PFSK-1 (cell line): ENCODE data around the gene NTM.

ENCODE experiments used
- FOXP2 ChIP-seq: optimal IDR thresholded peaks from 2 replicates; pipeline ENCODE3; 2011; ENCODE audit warnings: borderline replicate concordance, control low read depth, inconsistent platforms; ENCODE audit not compliant: insufficient read depth; ENCODE audit errors: extremely low read length, extremely low read depth
- POLR2AphosphoS5 ChIP-seq: IDR thresholded peaks from 2 replicates; pipeline ENCODE4 v1.6.1; 2012; ENCODE audit warnings: low read depth, mild to moderate bottlenecking, control low read depth, low read length, moderate library complexity
- REST ChIP-seq, 2 experiments: IDR thresholded peaks; 2 replicates each; pipeline versions ENCODE4 v1.6.1 to v1.8.0; 2011 to 2012; ENCODE audit warnings: low read depth in 2 of 2, low read length in 2 of 2, control low read depth in 1 of 2, inconsistent platforms in 1 of 2, mild to moderate bottlenecking in 1 of 2, moderate library complexity in 1 of 2; ENCODE audit not compliant: insufficient read depth in 1 of 2
- SIN3A ChIP-seq: IDR thresholded peaks from 2 replicates; pipeline ENCODE4 v1.6.1; 2012; ENCODE audit warnings: mild to moderate bottlenecking, low read length, moderate library complexity, borderline replicate concordance; ENCODE audit not compliant: insufficient read depth
- TAF1 ChIP-seq: IDR thresholded peaks from 2 replicates; pipeline ENCODE4 v1.6.1; 2012; ENCODE audit warnings: low read length, control low read depth, borderline replicate concordance; ENCODE audit not compliant: insufficient read depth

NTM gene

GRCh38 chr11:131356206-131356605 lies 14.2 kb upstream of the NTM start:
- no peak for TF ChIP-seq POLR2AphosphoS5
- no peak for TF ChIP-seq REST (IDR thresholded peaks at IDR 0.05; ENCODE audit: insufficient read depth in 1 of 2, low read depth in 2 of 2, low read length in 2 of 2)
- no peak for TF ChIP-seq TAF1
- TF ChIP-seq SIN3A = no peak
- no peak for TF ChIP-seq FOXP2

GRCh38 chr11:131365329-131365930 lies 5.0 kb upstream of the NTM start:
- TF ChIP-seq FOXP2 (no peak), TAF1 (no peak), REST (IDR thresholded peaks at IDR 0.05; ENCODE audit: insufficient read depth in 1 of 2, low read depth in 2 of 2, low read length in 2 of 2) (no peak), SIN3A (no peak), POLR2AphosphoS5 (no peak)

- TF ChIP-seq SIN3A = no peak
Observed at GRCh38 chr11:131370901-131371790, 731 bp downstream of the NTM start.

GRCh38 chr11:131371791-131372104 lies 1.3 kb downstream of the NTM start:
- TF ChIP-seq POLR2AphosphoS5 (no peak), SIN3A (no peak), TAF1 (no peak), FOXP2 (no peak)

- TF ChIP-seq TAF1 (no peak), REST (IDR thresholded peaks at IDR 0.05; ENCODE audit: insufficient read depth in 1 of 2, low read depth in 2 of 2, low read length in 2 of 2) (no peak), FOXP2 (no peak), POLR2AphosphoS5 (no peak), SIN3A (no peak)
Observed at GRCh38 chr11:131372234-131372962, 2.0 kb downstream of the NTM start.
